ENCODE results near the gene FAM9C.

The FAM9C gene

GRCh38 chrX:13007519-13008188 is 36.8 kb downstream of the FAM9C start:
- no peak for DNase-seq (ENCODE audit: low spot score)

GRCh38 chrX:13005661-13006473 is 38.6 kb downstream of the FAM9C start:
- DNase-seq (ENCODE audit: low spot score): no peak

- DNase-seq (ENCODE audit: low spot score): no peak
These were observed 42.3 kb downstream of the FAM9C start for GRCh38 chrX:13001961-13002671.

- DNase-seq (ENCODE audit: low spot score): no peak
These were observed 43.3 kb downstream of the FAM9C start for GRCh38 chrX:13001097-13001496.

- DNase-seq (ENCODE audit: low spot score): no peak
These were observed 44.1 kb downstream of the FAM9C start for GRCh38 chrX:13000301-13000811.

GRCh38 chrX:12999422-12999821 is 45.0 kb downstream of the FAM9C start:
- DNase-seq (ENCODE audit: low spot score): no peak

GRCh38 chrX:12997906-12998687 is 46.3 kb downstream of the FAM9C start:
- no peak for DNase-seq (ENCODE audit: low spot score)

- no peak for DNase-seq (ENCODE audit: low spot score)
These were observed 47.4 kb downstream of the FAM9C start for GRCh38 chrX:12996934-12997435.

GRCh38 chrX:12994321-12994720 is 50.1 kb downstream of the FAM9C start:
- no peak for DNase-seq (ENCODE audit: low spot score)

- DNase-seq (ENCODE audit: low spot score): no peak
These were observed 50.6 kb downstream of the FAM9C start for GRCh38 chrX:12993826-12994225.

- no peak for DNase-seq (ENCODE audit: low spot score)
These were observed 51.8 kb downstream of the FAM9C start for GRCh38 chrX:12992544-12993118.

GRCh38 chrX:12991575-12991974 is 52.8 kb downstream of the FAM9C start:
- no peak for DNase-seq (ENCODE audit: low spot score)

- DNase-seq (ENCODE audit: low spot score): no peak
These were observed 55.0 kb downstream of the FAM9C start for GRCh38 chrX:12989461-12989860.

- DNase-seq (ENCODE audit: low spot score): no peak
These were observed 55.6 kb downstream of the FAM9C start for GRCh38 chrX:12988797-12989196.

- no peak for DNase-seq (ENCODE audit: low spot score)
These were observed 56.4 kb downstream of the FAM9C start for GRCh38 chrX:12987900-12988594.

- DNase-seq (ENCODE audit: low spot score): no peak
These were observed 57.1 kb downstream of the FAM9C start for GRCh38 chrX:12987340-12987739.

- DNase-seq (ENCODE audit: low spot score): no peak
These were observed 57.5 kb downstream of the FAM9C start for GRCh38 chrX:12986886-12987285.

- DNase-seq (ENCODE audit: low spot score): no peak
These were observed 58.1 kb downstream of the FAM9C start for GRCh38 chrX:12986164-12986779.
